Panc1 (cell line): ENCODE data around the gene MTCH1.

Source experiments
- CTCF ChIP-seq: fragments of 450-650 bp; IDR thresholded peaks from 2 replicates; pipeline ENCODE4 v1.5.1; 2017; ENCODE audit warnings: mild to moderate bottlenecking
- POLR2AphosphoS5 ChIP-seq: IDR thresholded peaks from 2 replicates; pipeline ENCODE4 v1.6.1; 2012; ENCODE audit warnings: mild to moderate bottlenecking, low read depth, low read length, moderate library complexity
- SIN3A ChIP-seq: IDR thresholded peaks from 2 replicates; pipeline ENCODE4 v1.6.1; 2012; ENCODE audit warnings: low read depth, mild to moderate bottlenecking, low read length, moderate library complexity, borderline replicate concordance; ENCODE audit not compliant: insufficient read depth
- TCF7L2 ChIP-seq: IDR thresholded peaks from 2 replicates; pipeline ENCODE4 v1.6.1; 2011; ENCODE audit warnings: mild to moderate bottlenecking, low read depth, low read length, inconsistent platforms
- TF ChIP-seq, protein P1 (sequence below), 2 experiments: IDR thresholded peaks; 2 replicates each; pipeline ENCODE4 v1.6.1; 2011 to 2012; ENCODE audit warnings: low read depth in 2 of 2, control low read depth in 1 of 2, low read length in 1 of 2, mild to moderate bottlenecking in 1 of 2, moderate library complexity in 1 of 2; ENCODE audit not compliant: insufficient read depth in 1 of 2

- TF ChIP-seq CTCF = no peak
- no peak for TF ChIP-seq POLR2AphosphoS5
- no peak for TF ChIP-seq SIN3A
- TF ChIP-seq, protein P1, sequence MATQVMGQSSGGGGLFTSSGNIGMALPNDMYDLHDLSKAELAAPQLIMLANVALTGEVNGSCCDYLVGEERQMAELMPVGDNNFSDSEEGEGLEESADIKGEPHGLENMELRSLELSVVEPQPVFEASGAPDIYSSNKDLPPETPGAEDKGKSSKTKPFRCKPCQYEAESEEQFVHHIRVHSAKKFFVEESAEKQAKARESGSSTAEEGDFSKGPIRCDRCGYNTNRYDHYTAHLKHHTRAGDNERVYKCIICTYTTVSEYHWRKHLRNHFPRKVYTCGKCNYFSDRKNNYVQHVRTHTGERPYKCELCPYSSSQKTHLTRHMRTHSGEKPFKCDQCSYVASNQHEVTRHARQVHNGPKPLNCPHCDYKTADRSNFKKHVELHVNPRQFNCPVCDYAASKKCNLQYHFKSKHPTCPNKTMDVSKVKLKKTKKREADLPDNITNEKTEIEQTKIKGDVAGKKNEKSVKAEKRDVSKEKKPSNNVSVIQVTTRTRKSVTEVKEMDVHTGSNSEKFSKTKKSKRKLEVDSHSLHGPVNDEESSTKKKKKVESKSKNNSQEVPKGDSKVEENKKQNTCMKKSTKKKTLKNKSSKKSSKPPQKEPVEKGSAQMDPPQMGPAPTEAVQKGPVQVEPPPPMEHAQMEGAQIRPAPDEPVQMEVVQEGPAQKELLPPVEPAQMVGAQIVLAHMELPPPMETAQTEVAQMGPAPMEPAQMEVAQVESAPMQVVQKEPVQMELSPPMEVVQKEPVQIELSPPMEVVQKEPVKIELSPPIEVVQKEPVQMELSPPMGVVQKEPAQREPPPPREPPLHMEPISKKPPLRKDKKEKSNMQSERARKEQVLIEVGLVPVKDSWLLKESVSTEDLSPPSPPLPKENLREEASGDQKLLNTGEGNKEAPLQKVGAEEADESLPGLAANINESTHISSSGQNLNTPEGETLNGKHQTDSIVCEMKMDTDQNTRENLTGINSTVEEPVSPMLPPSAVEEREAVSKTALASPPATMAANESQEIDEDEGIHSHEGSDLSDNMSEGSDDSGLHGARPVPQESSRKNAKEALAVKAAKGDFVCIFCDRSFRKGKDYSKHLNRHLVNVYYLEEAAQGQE (IDR thresholded peaks at IDR 0.05; ENCODE audit: insufficient read depth in 1 of 2, low read depth in 2 of 2, low read length in 1 of 2) = no peak
- TF ChIP-seq TCF7L2 = no peak
Measured at GRCh38 chr6:36976007-36976264, 10.1 kb downstream of the MTCH1 start.
